ENCODE results near the gene PRKD1.

Gene PRKD1

DNA sequence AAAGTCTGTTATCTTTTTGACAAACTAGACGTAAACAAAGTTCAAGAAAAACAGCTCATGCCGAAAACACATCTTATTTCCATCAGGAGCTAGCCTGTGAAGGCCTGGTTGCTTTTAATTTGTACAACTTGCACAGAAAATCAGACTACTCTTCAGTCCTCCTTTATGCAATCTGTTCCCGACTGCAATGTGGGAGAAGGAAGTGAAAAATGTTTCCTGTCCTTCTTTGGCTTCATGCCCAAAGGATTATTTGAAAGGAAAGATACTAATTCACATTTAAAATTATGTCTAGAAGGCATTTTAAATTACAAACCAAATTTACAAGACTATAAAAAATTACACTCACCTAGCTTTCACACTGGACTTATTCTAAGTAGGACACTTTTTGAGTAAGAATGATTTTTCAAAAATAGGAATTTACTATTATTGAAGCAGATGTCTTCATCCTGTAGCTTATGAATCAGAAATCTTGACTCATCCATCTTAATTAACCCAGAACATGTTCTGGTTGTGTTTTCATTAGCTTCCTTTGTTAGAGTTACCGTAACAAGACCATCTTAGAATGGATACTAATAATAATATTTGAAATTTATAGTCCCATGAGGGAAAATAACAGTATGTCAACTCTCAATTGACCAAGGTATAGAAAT is 272.6 kb downstream of the PRKD1 start:
- no peak for FAIRE-seq

DNA sequence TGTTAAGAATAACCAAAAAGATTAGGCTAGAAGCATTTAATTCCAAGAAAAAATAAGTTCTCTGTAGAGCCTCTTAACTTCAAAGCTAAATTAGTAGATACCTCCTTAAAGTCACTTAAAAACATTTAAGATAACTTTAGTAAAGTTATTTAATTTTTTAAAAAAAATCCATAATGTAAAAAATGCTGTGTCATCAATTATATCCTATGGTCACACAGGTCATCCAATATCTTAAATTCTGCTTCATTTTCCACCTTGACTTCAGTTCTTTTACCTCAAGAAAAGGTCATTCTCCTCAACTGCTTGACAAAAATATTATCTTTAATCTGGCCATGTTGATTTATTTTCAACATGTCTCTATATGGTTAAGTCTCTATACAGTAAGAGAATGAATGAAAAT is 274.3 kb downstream of the PRKD1 start:
- no peak for FAIRE-seq

GRCh38 chr14:29652571-29652970 is 275.1 kb downstream of the PRKD1 start:
- FAIRE-seq: no peak

- FAIRE-seq: no peak
Measured at GRCh38 chr14:29650554-29651269, 276.9 kb downstream of the PRKD1 start.

- no peak for FAIRE-seq
Measured at GRCh38 chr14:29649170-29649569, 278.5 kb downstream of the PRKD1 start.

DNA sequence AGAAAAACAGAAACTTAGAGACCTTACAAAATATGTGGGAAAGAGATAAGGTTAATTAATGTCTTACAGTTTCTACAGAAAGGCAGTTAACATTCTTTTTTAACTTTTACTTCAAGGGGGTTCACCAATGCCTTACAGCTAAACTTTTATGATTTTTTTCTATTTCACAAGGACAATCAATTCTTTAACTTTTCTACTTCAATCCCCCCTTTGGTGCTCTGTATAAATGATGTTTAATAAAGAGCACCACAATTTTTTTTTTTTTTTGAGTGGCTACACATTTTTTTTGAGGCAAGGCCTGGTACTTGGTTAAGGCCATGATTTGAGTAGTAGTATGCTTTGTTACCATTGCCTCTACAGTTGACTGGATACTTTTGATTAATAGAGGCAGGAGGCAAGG is 279.6 kb downstream of the PRKD1 start:
- no peak for FAIRE-seq

- no peak for FAIRE-seq
Measured at GRCh38 chr14:29645117-29645516, 282.5 kb downstream of the PRKD1 start.

DNA sequence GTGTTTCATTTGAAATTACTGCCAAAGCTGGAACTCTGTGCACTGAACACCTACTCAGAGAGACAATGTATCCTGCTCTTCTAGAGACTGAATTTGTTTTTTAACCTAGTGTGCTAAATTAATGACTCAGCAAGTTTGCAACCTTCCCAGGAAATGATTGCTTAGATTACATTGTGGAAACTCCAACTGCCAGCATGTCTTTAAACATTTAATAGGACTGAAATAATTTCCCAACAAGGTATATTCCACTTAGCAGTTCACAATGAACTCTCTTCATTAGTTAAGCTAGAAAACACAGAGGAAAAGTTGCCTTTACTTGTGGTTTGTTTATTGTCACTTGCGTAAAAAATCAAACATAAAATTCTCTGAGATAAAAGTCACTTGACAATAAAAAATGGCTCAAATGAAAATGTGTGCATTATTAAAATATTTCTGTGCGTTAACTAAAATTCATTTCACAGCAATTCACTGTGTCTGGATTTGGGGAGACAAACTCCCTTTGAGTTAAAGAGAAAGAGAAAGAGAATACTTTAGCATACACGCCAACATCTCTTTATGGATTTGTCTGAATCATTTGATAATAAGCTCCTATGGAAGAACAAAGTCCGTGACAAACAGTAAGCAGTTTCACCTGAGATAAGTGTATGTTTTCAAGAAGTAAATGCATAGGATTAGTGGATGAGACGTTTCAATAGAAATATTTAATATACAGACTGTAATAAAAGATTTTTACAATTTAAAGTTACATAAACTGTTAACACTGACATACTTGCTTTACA is 284.0 kb downstream of the PRKD1 start:
- FAIRE-seq: no peak

GRCh38 chr14:29637411-29637810 is 290.2 kb downstream of the PRKD1 start:
- FAIRE-seq: no peak

GRCh38 chr14:29636870-29637269 is 290.8 kb downstream of the PRKD1 start:
- no peak for FAIRE-seq

DNA sequence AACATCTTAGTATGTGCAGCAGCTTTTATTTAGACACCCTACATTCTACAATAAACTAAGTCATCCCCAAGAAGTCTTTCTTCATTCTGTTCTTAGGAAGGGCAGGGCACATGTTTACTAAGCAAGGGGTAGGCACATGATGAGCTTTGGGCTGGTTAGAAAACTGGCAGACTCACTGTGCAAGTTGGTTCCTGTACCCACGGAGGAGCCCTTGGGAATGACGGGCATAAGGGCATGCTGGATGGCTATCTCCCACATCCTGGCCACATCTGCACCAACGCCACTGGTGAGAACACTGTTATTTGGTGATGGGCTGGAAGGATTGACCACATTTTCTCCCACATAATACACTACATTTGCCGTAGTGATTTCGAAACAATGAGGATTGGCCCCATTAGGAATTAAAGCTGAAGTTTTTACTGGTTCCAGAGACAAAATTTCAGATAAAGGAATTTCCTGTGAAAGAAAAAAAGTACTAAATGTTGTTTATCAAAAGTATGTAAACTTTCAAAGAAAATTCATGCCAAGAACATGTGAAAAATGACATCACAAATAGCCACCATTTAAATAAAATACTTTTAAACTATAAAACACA is 297.0 kb downstream of the PRKD1 start:
- no peak for FAIRE-seq

DNA sequence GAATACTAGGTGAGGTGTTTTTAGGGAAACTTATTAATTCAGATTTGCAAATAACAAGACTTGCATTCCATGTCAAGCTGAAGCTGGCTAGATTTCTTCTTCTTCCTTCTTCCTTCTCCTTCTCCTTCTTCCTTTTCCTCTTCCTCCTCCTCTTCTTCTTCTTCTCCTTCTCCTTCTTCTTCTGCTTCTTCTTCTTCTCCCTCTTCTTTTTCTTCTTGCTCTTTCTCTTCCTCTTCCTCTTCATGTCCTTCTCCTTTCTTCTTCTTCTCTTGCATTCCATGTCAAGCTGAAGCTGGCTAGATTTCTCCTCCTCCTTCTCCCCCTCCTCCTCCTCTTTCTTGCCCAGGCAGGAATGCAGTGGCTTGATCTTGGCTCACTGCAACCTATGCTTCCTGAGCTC is 297.8 kb downstream of the PRKD1 start:
- no peak for FAIRE-seq

DNA sequence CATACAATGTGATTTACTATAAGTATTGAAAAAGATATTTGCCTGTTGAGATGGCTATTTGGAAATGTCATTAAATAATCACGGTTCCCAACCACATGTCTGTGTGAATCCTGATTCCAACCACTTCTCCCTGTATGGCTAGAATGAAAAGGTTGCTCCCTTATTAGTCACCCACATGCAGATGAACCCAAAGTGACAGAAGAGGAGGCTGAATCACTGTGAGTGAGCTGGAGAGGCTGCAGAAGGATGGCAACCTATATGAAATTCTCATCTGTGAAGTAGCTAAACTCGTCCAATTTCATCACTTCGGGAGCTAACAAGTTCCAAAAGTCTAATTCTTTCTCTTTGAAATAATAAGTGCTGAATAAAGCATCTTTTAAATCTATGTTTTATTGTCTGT is 300.5 kb downstream of the PRKD1 start:
- no peak for FAIRE-seq

DNA sequence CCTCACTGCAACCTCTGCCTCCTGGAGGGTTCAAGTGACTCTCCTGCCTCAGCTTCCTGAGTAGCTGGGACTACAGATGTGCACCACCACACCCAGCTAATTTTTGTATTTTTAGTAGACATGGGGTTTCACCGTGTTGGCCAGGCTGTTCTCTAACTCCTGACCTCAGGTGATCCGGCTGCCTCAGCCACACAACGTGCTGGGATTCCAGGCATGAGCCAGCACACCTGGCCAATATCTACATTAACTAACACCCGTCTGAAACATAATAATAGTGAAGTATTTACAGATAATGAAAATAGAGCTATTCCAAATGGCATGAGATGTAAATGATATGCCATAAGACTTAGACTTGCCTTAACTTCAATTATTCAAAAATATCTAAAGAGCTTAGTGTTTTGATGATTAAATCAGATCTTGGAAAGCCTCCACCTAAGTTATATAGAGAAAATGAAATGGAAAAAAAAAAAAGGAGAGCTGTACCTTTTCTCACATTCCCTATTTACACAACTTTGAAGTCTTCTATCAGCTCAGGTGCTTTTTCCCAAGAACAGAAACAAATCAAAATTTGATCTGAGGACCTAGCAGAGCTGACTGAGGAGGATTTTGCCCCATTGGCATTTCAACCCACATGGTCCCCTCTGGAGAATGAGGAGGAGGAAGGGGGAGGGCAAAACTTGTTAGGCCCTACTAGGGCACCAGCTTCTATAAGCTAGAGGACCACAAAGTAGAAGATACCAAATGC is 309.2 kb downstream of the PRKD1 start:
- no peak for FAIRE-seq

DNA sequence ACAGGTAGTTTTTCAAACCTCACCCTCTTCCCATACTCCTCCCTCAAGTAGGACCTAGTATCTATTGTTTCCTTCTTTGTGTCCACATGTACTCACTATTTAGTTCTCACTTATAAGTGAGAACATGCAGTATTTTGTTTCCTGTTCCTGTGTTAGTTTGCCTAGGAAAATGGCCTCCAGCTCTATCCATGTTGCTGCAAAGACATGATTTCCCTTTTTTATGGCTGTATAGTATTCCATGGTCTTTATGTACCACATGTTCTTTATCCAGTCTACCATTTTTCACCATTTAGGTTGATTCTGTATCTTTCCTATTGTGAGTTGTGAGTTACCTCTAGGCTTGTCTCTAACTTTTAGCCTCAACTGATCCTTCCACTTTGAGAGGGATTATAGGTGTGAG is 310.7 kb downstream of the PRKD1 start:
- no peak for FAIRE-seq

DNA sequence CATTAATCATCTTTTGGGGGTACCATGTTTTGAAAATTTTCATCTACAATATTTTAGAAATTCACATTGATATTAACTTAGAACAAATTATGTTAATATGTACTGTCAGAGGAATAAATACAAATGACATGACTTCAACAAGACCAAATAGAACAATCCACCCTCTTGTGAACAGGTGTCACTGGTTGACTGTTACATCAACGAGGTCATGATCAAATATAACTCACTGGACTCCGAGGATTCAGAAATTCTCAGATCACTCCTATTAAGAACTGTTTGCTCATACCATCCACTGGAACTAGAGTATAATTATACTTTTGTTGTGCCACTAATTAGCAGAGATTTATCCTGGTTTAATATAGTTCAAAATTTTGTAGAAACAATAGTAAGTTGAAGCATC is 318.8 kb downstream of the PRKD1 start:
- FAIRE-seq: no peak

- no peak for FAIRE-seq
Measured at GRCh38 chr14:29607169-29607568, 320.5 kb downstream of the PRKD1 start.

DNA sequence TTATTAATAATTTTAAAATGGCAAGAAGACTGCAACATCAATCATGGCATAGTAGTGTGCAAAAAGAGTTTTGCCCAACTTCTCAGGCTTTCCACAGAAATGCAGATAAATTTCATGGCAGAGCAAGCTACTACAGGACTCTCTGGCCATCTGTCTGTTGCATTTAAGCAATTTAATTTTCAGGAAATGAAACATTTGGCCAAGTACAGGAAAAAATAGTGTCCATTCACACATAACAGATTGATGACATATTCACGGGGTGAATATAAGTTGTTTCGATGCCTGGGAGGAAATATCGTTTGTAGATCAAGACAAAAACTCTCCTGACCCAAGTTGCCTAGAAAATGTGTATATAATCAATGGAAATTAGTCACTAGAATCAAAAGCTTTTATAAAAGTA is 324.0 kb downstream of the PRKD1 start:
- FAIRE-seq: no peak

DNA sequence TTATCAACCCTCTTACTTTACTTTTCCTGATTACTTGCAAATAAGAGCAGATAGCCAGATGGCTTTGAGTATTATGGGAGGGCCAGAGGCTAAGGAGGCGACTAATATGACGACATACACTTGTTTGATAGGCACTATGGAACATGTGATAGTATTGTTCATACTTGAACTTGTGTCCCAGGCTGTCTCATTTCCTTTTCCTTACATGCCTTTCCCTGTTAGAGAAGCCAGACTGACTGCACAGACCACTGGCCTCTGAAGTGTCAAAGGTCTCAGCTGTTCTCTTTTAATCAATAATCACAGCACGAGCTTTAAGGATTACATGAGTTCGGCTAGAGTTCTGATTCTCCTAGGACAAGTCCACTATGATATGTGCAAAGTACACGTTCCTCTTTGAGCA is 326.0 kb downstream of the PRKD1 start:
- FAIRE-seq: no peak

DNA sequence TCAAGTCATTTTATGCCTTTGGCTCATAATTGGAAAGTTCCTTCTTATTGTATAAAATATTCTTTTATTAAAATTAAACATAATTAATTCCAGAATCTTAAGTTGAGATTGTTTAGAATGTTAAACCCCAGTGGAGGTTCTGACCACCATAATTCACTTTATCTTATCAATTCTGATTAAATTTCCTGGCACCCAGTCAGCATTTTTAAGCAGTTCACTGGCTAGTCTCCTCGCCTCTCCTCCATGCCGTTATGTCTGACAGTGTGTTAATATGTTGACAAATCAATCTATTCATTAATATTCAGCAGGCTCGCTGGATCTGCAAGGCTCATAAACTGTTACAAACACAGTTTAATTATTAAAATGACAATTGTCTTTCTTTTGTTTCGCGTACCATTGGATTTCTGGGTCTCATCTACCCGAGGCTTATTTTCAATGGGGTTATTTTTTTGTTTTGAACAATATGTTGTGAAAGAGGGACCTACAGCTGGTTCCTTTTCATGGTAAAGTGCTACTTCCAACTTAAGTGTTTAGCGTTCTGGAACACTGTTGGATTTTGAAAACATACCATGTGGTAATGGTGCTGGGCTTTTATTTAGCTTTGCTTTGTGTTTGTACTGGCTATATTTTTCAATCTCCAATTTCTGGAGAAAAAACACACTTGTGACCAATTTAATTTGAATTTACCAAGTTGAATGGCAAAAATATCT is 339.7 kb downstream of the PRKD1 start:
- peak; percentile 27 for FAIRE-seq

- FAIRE-seq: no peak
Measured at GRCh38 chr14:29587046-29587445, 340.6 kb downstream of the PRKD1 start.

GRCh38 chr14:29584992-29585391 is 342.7 kb downstream of the PRKD1 start:
- no peak for FAIRE-seq

All from A204.1 (cell line).